GM18909 (cell line): ENCODE measurements around the gene ECM1.

Experiments used
- ATAC-seq: cut with Tn5 transposase; IDR thresholded peaks from one replicate; pipeline ENCODE4 v1.9.1; 2021; ENCODE audit warnings: mild to moderate bottlenecking; ENCODE audit not compliant: unreplicated experiment, poor library complexity

The ECM1 gene

GRCh38 chr1:150555971-150556865 is 48.3 kb downstream of the ECM1 start:
- no peak for ATAC-seq

- ATAC-seq, result no peak
These were observed 49.2 kb downstream of the ECM1 start for GRCh38 chr1:150557065-150557600.

- ATAC-seq, result no peak
These were observed 49.9 kb downstream of the ECM1 start for GRCh38 chr1:150557813-150558212.

- no peak for ATAC-seq
These were observed 50.4 kb downstream of the ECM1 start for GRCh38 chr1:150558303-150558704.

- no peak for ATAC-seq
These were observed 51.1 kb downstream of the ECM1 start for GRCh38 chr1:150558761-150559655.

- no peak for ATAC-seq
These were observed 51.7 kb downstream of the ECM1 start for GRCh38 chr1:150559656-150560010.

GRCh38 chr1:150560011-150560438 is 52.1 kb downstream of the ECM1 start:
- ATAC-seq, result no peak

GRCh38 chr1:150560576-150561253 is 52.8 kb downstream of the ECM1 start:
- ATAC-seq, result peak; percentile 35

GRCh38 chr1:150561254-150561973 is 53.5 kb downstream of the ECM1 start:
- no peak for ATAC-seq

- ATAC-seq, result peak; percentile 49
These were observed 54.1 kb downstream of the ECM1 start for GRCh38 chr1:150561974-150562445.

- peak; percentile 43 for ATAC-seq
These were observed 54.8 kb downstream of the ECM1 start for GRCh38 chr1:150562446-150563339.
